GM21447 (cell line): ENCODE measurements around the gene GLRX.
A peak's percentile ranks its signal among the peaks of the same experiment; 100 is the strongest.

Source experiments
- ATAC-seq: cut with Tn5 transposase; IDR thresholded peaks from one replicate; pipeline ENCODE4 v1.9.1; 2021; ENCODE audit not compliant: unreplicated experiment

The GLRX gene, protein sequence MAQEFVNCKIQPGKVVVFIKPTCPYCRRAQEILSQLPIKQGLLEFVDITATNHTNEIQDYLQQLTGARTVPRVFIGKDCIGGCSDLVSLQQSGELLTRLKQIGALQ

DNA sequence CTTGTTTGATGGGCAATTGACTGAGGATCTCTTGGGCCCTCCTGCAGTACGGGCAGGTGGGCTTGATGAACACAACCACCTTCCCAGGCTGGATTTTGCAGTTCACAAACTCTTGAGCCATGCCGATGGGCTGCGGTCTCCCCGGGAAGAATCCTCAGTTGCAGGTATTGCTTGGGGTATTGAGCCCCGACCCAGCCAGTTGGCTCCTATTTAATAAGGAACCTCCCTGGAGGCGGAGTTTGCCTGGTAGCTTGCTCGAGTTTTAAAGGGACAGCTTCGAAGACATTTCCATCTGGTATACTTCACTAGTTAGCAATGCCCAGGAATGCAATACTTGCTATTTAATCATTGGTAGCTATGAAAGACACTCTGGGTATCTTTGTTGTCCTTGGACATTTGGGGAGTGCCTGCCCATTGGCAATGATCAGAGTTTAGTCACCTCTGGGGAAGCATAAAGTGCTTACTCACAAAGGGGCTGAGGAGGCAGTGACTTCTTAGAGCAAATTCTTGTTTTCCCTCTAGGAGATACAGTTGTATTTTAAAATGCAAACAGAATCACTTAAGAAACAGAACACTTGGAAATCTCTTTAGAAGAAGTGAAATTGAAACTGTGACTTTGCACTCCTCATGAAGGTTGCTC, at the start of gene GLRX:
TSS of gene GLRX (minus strand) at position 185 of the 640 bp plus-strand sequence. CDS start at position 121, 64 bp downstream.
- ATAC-seq, result peak; percentile 38

GRCh38 chr5:95871146-95871806, 48.8 kb upstream of the GLRX start:
- ATAC-seq, result no peak

- peak; percentile 62 for ATAC-seq
These were observed 47.7 kb upstream of the GLRX start for GRCh38 chr5:95870105-95870672.

- ATAC-seq, result peak; percentile 54
These were observed 46.8 kb upstream of the GLRX start for GRCh38 chr5:95869173-95869855.

DNA sequence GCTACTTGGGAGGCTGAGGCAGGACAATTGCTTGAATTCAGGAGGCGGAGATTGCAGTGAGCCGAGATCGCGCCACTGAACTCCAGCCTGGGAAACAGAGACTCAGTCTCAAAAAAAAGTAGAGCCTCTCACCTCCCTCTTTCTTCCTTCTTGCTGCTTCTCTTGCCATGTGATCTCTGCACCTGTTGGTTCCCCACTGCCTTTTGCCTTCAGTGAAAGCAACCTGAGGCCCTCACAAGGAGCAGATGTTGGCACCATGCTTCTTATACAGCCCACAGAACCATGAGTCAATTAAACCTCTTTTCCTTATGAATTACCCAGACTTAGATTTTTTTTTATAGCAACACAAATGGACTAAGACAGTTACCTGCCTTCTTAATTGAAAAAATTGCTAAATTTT, 45.6 kb upstream of the GLRX start:
- ATAC-seq, result no peak

- ATAC-seq, result no peak
These were observed 44.0 kb upstream of the GLRX start for GRCh38 chr5:95866435-95867040.

DNA sequence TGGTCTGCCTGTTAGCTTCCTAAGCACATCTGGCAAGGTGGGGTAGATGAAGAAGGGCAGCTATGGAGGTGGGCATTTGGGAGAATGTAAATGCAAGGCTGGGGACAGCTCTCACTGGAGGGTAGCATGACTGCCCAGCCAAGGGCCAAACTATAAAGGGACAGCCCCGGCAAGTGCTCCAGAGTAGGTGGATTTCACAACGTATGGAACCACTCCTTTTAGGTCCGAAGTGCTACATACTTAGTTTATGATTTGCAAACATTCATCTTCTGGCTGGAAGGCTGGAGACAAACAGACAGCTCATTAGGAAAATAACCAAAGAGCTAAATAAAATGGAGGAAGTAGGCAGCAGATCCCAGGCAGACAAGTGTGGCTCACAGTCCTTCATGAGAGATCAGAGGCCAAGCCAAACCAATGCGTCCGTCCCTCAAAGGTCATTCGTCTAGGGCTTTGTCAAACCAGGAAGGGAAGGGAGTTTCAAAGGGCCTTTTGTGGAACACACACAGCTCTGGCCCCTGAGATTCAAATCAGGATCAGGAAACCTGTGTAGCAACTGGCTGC, 42.5 kb upstream of the GLRX start:
- ATAC-seq, result no peak

DNA sequence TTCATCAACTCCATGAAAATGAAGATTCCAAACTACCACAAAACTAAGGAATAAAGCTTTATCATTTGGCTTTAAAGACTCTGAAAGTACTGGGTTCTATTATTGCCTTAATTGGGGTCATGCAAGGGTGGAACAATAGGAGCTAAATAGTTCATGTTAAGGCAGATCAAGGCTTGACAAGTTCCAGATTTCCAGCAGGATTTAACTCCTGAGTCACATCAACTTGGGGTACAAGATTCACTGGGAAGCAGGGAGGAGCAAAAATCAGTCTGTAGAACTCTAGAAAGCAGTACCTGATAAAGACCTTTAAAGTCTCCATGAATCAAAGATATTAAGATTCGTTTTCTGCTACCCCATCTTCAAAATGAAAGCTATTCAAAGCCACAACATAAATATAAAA, 41.9 kb upstream of the GLRX start:
- no peak for ATAC-seq

- no peak for ATAC-seq
These were observed 40.8 kb upstream of the GLRX start for GRCh38 chr5:95863383-95863757.

DNA sequence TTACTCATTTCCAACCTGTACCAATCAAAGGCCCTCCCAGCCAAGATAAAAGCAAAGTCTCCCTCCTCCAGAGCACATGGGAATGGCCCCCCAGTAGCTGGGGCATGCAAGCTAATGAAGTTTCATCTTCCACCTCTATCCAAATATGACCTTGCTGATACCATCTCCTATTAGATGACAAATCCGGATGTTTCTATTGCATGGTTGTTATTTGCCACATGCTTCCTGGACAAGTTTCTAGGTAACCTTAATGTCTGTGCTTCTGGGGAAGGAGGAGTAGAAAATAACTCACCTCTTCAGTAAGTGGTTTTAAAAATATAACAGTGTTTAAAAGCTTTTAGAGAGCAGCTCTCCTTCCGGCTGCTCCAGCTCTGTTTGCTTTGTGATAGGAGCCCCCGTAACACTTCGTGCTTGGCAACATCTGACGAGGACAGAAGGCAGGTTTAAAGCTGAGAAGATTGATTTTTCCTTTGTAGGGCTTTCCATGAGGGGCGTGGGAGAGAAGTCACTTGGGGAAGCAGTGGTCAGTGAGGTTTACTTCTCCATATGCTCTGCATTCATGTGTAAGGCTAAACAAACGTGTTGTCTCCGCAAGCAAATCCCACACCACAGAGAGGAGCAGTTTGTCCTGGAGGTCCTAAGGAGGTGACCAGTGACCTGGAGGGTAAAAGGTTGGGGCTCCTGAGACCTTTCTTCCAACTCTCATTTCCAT, 40.3 kb upstream of the GLRX start:
- ATAC-seq, result no peak

GRCh38 chr5:95861864-95862561, 39.5 kb upstream of the GLRX start:
- no peak for ATAC-seq

GRCh38 chr5:95861221-95861863, 38.8 kb upstream of the GLRX start:
- no peak for ATAC-seq

DNA sequence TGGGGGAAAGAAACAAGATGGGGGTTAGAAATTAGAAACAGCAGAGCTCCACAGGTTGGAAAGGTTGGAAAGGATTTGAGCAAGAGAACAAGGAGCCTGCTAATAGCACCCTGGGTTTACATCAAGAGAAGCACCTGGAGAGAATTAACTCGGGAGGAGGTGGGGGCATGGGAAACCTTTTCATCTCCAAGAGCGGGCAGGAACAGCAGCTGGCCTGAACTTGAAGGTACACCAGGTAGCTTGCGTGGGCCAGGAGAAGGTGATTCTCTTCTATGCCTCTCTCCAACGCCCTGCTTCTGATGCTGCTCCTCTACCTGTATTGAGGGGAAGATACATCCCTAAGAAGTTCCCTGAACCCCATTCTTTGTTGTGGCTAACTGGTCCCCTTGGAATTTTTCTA, 37.1 kb upstream of the GLRX start:
- no peak for ATAC-seq

DNA sequence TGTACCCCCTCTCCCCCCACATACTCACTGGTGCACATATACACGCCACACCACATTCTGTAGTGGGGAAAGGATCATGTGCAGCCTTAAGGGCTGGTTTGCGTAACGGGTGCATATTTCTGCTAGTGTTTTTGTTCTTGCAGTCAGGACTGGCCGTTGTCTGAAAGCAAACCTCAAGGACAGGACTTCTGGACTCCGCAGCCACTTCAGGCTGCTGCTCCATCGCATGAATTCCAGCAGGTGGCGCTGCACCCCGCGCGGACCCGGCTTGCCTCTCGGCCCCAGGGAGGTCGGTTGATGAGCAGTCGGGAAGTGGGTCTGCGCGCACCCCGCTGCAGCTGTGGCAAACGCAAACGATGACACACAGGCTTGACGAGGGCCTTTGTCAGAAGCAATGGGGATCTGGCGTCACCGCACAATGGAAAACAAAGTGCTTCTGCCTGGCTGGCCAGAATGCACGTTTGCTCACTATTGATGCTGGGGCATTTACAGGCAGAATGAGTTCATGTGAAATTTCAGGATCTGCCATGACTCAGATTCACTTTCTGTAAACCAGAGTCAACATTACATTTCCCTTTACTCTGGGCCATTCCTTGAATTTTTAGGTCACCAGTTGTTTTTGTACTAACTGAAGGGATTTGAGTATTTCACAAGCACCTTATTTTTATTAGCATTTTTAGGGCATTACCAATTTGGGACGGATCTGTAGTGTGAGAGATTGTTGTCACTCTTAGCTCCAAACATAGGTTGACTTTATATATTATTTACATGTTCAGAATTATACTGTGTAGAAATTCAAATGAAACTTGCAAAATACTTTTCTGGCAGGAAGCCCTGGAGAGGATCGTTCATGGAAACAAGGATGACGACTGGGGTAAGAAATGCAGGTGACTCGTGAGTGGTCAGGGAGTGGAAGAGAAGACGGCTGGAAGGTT, 36.4 kb upstream of the GLRX start:
- ATAC-seq, result peak; percentile 82

- ATAC-seq, result no peak
These were observed 35.5 kb upstream of the GLRX start for GRCh38 chr5:95858023-95858461.

DNA sequence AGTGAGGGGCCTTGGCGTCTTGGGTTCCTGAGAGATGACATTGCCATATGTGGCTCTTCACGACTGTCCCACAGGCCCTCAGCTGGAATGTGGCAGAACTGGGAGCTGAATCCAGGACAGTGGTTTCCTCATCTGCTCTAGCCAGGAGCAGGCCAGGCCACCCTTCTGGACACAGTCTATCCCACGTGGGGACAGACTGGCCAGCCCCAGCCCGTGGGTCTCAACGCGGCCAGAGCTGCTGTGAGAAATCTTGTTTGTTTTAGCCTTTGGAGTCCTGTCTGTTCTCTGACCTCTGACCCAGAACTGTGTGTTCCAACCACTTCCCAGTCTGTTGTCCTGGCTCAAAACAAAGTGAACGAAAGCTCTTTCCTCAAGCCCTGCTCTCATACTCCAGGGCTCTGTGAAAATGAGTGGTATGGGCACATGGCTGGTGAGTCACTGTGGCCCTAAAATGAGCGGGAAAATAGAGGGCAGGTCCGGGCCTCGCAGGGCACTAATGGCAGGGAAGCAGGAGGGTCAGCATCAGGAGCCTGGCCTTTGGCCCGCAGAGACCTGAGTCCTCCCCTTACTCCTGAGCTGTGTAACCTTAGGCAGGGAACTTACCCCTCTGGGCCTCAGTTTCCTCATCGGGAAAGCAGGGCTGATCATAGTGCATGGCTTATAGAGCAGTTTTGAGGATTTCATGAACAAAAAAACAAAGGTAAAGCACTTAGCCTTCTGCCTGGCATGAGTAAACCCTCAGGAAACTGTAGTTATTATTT, 34.8 kb upstream of the GLRX start:
- no peak for ATAC-seq

DNA sequence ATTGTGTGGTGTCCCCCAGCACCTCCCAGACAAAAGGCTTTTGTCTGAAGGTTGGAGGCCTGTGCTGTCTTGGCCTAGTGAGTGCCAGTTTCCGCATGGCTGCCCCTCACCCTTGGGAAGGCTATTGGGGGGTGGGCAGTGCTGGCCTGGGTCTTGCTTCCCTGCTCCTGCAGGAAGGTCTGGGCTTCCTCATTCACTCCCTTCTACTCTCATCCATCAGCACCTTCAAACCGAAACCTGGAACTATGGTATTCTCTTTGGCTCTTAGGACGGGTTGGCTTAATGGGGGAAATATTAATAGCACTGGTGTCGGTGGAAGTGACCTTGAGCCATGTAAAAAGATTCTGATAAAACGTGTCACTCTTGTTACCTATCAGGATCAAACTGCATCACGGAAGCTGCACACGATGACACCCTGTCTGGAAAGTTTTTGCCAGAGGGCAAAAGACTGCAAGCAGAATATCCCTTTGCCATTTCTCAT, 34.0 kb upstream of the GLRX start:
- ATAC-seq, result no peak
